Measurements from ENCODE around the gene MLH3.

MLH3 gene

GRCh38 chr14:75066691-75067090 is 15.4 kb upstream of the MLH3 start:
- H3K4me3 ChIP-seq (replicated peaks; ENCODE audit: low read depth, low read length), result no peak overlapping the region
- DNase-seq (ENCODE audit: extremely low read depth, insufficient read length), result no peak
- TF ChIP-seq, protein P1, sequence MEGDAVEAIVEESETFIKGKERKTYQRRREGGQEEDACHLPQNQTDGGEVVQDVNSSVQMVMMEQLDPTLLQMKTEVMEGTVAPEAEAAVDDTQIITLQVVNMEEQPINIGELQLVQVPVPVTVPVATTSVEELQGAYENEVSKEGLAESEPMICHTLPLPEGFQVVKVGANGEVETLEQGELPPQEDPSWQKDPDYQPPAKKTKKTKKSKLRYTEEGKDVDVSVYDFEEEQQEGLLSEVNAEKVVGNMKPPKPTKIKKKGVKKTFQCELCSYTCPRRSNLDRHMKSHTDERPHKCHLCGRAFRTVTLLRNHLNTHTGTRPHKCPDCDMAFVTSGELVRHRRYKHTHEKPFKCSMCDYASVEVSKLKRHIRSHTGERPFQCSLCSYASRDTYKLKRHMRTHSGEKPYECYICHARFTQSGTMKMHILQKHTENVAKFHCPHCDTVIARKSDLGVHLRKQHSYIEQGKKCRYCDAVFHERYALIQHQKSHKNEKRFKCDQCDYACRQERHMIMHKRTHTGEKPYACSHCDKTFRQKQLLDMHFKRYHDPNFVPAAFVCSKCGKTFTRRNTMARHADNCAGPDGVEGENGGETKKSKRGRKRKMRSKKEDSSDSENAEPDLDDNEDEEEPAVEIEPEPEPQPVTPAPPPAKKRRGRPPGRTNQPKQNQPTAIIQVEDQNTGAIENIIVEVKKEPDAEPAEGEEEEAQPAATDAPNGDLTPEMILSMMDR (IDR thresholded peaks at IDR 0.05; ENCODE audit: insufficient read depth, low read length, poor library complexity, severe bottlenecking), result no peak
- H3K36me3 ChIP-seq (ENCODE audit: control insufficient read depth, insufficient read depth, low read length), result no peaks in the 10 kb centered on the region
- H3K27me3 ChIP-seq (replicated peaks; ENCODE audit: control insufficient read depth, insufficient read depth, low read length), result no peaks in the 10 kb centered on the region

DNA sequence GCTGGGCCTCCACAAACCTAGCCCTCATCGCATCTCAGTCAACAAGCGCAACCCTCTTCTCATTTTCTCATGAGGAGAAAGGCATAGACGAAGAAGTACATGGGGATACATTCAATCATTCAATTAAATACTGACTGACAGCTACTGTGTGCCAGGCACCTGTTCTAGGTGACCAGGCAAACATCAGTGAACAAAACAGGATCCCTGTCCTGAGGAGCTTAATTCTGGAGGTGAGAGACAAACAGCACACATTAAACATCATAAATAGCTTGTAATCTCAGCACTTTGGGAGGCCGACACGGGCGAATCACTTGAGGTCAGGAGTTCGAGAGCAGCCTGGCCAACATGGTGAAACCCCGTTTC is 12.9 kb upstream of the MLH3 start:
- DNase-seq (ENCODE audit: extremely low read depth, insufficient read length), result no peak
- TF ChIP-seq, protein P1 (IDR thresholded peaks at IDR 0.05; ENCODE audit: insufficient read depth, low read length, poor library complexity, severe bottlenecking), result no peak
- no peaks in the 10 kb centered on the region for H3K36me3 ChIP-seq (ENCODE audit: control insufficient read depth, insufficient read depth, low read length)
- H3K4me3 ChIP-seq (replicated peaks; ENCODE audit: low read depth, low read length), result peak overlapping the region; percentile 82
- H3K27me3 ChIP-seq (replicated peaks; ENCODE audit: control insufficient read depth, insufficient read depth, low read length), result no peaks in the 10 kb centered on the region

- peak; percentile 94 for DNase-seq (ENCODE audit: extremely low read depth, insufficient read length)
- H3K27me3 ChIP-seq (replicated peaks; ENCODE audit: control insufficient read depth, insufficient read depth, low read length), result no peaks in the 10 kb centered on the region
- no peaks in the 10 kb centered on the region for H3K36me3 ChIP-seq (ENCODE audit: control insufficient read depth, insufficient read depth, low read length)
- H3K4me3 ChIP-seq (replicated peaks; ENCODE audit: low read depth, low read length), result peak within 1 kb of the TSS; percentile 82
- TF ChIP-seq, protein P1 (IDR thresholded peaks at IDR 0.05; ENCODE audit: insufficient read depth, low read length, poor library complexity, severe bottlenecking), result no peak
Measured at GRCh38 chr14:75063491-75064204, 12.4 kb upstream of the MLH3 start, which contains the start of gene ACYP1. Gene ACYP1 (minus strand): TSS chr14:75064024. CDS start chr14:75063553, 471 bp downstream.

DNA sequence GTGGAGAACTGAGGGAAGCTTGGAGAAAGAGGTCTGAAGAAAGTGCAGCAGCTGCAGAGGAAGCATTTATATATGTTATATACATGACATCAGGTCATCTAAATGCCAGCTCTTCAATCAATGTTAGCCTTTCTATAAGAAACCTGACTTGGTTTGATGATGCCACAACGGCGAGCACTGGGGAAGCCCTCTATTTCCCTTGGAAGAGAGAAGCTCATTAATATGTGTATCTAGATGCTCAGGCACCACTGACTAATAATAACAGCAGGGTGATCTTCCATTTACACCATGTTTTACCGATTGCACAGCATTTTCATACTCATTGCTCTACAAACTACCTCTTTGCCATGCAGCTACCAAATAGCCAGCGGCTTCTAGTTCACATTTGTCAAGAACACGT is 11.7 kb upstream of the MLH3 start:
- H3K36me3 ChIP-seq (ENCODE audit: control insufficient read depth, insufficient read depth, low read length), result no peaks in the 10 kb centered on the region
- H3K4me3 ChIP-seq (replicated peaks; ENCODE audit: low read depth, low read length), result peak overlapping the region; percentile 82
- TF ChIP-seq, protein P1 (IDR thresholded peaks at IDR 0.05; ENCODE audit: insufficient read depth, low read length, poor library complexity, severe bottlenecking), result no peak
- DNase-seq (ENCODE audit: extremely low read depth, insufficient read length), result no peak
- H3K27me3 ChIP-seq (replicated peaks; ENCODE audit: control insufficient read depth, insufficient read depth, low read length), result no peaks in the 10 kb centered on the region

- no peak for DNase-seq (ENCODE audit: extremely low read depth, insufficient read length)
- Histone ChIP-seq H3K36me3 (ENCODE audit: control insufficient read depth, insufficient read depth, low read length) (no peaks in the 10 kb centered on the region), H3K27me3 (replicated peaks; ENCODE audit: control insufficient read depth, insufficient read depth, low read length) (no peaks in the 10 kb centered on the region), H3K4me3 (replicated peaks; ENCODE audit: low read depth, low read length) (no peak overlapping the region)
- TF ChIP-seq, protein P1 (IDR thresholded peaks at IDR 0.05; ENCODE audit: insufficient read depth, low read length, poor library complexity, severe bottlenecking), result no peak
Measured at GRCh38 chr14:75060420-75060819, 9.2 kb upstream of the MLH3 start.

Data from GM06990 (cell line).